RWPE2 (cell line): ENCODE measurements around the gene EFNA4.

Source experiments
- ATAC-seq: fragments of 200-7000 bp; cut with Tn5 transposase; 3 replicates; pipeline ENCODE4 v1.9.1; 2021; ENCODE audit warnings: low read depth
- DNase-seq: peaks from one replicate; pipeline ENCODE4 v3.0.0-alpha.2; 2020; ENCODE audit warnings: low spot score
- H3K27ac ChIP-seq: fragments of 450-650 bp; 2 replicates; pipeline ENCODE4 v1.5.1; 2017; ENCODE audit warnings: mild to moderate bottlenecking; ENCODE audit not compliant: poor library complexity, severe bottlenecking
- H3K27me3 ChIP-seq: fragments of 250-450 bp; sonication (Bioruptor Pico); 2 replicates; pipeline ENCODE4 v1.5.1; 2021; ENCODE audit warnings: mild to moderate bottlenecking, moderate library complexity; ENCODE audit not compliant: insufficient read depth, poor library complexity, severe bottlenecking
- H3K36me3 ChIP-seq: fragments of 250-450 bp; sonication (Bioruptor Pico); 2 replicates; pipeline ENCODE4 v1.5.1; 2020; ENCODE audit warnings: low read depth, mild to moderate bottlenecking, moderate library complexity
- H3K4me1 ChIP-seq: fragments of 250-450 bp; sonication (Bioruptor Pico); 2 replicates; pipeline ENCODE4 v1.5.1; 2021; ENCODE audit warnings: mild to moderate bottlenecking, moderate library complexity; ENCODE audit not compliant: insufficient read depth, poor library complexity, severe bottlenecking
- H3K4me3 ChIP-seq: fragments of 250-450 bp; sonication (Bioruptor Pico); 2 replicates; pipeline ENCODE4 v1.5.1; 2021; ENCODE audit warnings: mild to moderate bottlenecking, moderate library complexity; ENCODE audit not compliant: severe bottlenecking
- H3K9me3 ChIP-seq: fragments of 250-450 bp; sonication (Bioruptor Pico); 2 replicates; pipeline ENCODE4 v1.5.1; 2021; ENCODE audit warnings: mild to moderate bottlenecking, moderate library complexity; ENCODE audit not compliant: severe bottlenecking
- TF ChIP-seq, protein P1 (sequence below): fragments of 450-650 bp; IDR thresholded peaks from one replicate; pipeline ENCODE4 v1.5.1; 2017; ENCODE audit warnings: mild to moderate bottlenecking, moderate library complexity; ENCODE audit not compliant: poor library complexity, severe bottlenecking

Gene EFNA4

DNA sequence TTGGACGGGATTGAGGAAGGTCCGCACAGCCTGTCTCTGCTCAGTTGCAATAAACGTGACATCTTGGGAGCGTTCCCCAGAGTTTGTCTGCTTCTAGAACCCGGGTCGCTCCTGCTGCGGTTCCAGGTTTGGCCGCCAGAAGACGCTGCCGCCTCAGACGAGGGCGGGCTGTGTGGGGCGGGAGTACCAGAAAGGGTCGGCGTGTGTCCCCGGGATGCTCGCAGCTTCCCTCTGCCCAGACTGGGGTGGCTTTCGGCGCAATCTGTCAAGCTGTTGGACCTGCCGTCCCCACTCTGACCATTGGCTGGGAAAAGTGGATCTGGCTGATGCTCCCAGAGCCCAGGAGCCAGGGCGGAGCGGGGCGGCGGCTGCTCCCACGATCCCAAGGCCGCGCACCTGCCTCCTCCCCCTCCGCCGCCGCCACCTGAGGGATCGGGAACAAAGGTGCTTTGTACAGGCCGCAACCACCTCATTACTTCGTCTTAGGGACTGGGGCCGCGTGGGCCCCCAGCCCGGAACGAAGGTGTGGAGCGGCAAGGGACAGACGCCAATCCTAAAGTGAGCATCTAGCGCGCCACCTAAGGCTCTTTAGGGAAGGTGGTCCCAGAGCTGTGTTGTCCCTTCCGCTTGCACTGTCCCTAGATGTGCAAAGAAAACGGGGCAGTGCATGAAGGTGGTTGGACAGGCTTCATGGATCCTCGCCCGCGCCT, 683 bp upstream of the EFNA4 start:
- Histone ChIP-seq H3K27me3 (no peaks in the 10 kb centered on the region), H3K27ac (peak overlapping the region; percentile 57), H3K4me1 (no peaks in the 10 kb centered on the region), H3K9me3 (no peaks in the 10 kb centered on the region), H3K36me3 (peaks cover 33% of the 10 kb centered on the region), H3K4me3 (peak overlapping the region; percentile 59)
- peak; percentile 6; the same call in 1 of the 3 replicates for ATAC-seq
- DNase-seq, result peak; percentile 64
- TF ChIP-seq, protein P1, sequence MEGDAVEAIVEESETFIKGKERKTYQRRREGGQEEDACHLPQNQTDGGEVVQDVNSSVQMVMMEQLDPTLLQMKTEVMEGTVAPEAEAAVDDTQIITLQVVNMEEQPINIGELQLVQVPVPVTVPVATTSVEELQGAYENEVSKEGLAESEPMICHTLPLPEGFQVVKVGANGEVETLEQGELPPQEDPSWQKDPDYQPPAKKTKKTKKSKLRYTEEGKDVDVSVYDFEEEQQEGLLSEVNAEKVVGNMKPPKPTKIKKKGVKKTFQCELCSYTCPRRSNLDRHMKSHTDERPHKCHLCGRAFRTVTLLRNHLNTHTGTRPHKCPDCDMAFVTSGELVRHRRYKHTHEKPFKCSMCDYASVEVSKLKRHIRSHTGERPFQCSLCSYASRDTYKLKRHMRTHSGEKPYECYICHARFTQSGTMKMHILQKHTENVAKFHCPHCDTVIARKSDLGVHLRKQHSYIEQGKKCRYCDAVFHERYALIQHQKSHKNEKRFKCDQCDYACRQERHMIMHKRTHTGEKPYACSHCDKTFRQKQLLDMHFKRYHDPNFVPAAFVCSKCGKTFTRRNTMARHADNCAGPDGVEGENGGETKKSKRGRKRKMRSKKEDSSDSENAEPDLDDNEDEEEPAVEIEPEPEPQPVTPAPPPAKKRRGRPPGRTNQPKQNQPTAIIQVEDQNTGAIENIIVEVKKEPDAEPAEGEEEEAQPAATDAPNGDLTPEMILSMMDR, result no peak

DNA sequence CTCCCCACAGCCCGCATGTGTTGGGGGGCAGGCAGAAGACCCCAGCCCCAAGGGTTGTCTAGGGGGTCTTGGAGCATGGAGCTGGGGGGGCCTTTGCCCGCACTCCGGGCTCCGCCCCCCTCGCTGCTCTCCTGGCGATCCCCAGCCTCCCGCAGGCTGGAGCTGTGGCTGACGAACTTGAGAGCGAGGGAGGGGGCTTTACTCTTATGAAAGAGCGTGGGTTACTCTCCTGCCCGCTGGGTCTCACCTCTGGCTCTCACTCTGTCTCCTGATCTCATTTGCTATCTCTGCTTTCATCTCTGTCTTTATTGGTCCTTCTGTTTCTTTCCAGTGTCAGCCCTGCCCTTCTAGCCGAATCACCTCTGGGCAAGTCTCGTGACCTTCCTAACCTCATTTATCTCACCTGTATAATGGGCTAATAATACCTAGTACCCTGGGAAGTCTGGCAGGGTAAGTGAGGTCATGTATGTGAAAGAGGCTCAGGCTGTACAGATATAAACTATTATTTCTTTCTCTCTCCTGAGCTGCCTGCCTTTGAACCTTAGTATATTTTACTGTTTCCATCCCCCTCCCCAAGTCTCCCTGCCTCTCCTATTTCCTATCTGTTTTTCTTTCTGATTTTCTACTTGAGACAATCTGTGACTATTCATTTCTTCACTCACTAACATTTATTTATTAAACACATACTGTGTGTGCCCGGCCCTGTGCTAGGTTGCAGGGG, 731 bp downstream of the EFNA4 start:
- Histone ChIP-seq H3K36me3 (peaks cover 19% of the 10 kb centered on the region), H3K9me3 (no peaks in the 10 kb centered on the region), H3K4me3 (peak overlapping the region; percentile 59), H3K27ac (peak overlapping the region; percentile 57), H3K27me3 (no peaks in the 10 kb centered on the region), H3K4me1 (no peaks in the 10 kb centered on the region)
- DNase-seq, result no peak
- ATAC-seq, result peak; percentile 12
- TF ChIP-seq, protein P1, result no peak

DNA sequence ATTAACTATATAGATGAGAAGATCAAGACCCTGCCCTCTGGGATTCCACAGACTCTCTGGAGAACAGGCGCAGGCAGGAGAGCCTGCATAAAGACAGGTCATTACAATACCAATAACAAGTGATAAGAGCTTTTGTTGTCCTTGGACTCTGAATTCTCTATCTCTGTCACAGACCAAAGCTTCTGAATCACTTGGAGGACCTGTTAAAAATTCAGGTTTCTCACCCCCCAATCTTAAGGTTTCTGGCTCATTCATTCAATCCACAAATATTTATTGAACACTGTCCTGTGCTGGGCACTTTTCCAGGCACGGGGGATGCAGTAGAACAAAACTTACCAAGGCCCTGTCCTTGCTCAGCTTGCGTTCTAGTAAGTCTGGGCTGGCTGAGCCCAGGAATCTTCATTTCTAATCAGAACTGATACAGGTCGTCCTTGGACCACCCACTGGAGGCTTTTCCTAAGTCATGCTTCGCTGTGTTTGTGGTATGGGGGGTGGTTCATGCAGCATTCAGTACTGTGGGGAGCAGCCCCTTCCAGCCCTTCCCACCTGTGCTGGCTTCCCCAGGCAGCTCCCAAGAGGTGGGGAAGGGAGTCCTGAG, 1.4 kb downstream of the EFNA4 start:
- no peak for ATAC-seq
- Histone ChIP-seq H3K36me3 (peaks cover 15% of the 10 kb centered on the region), H3K27ac (no peak overlapping the region), H3K4me3 (no peak overlapping the region), H3K9me3 (no peaks in the 10 kb centered on the region), H3K27me3 (no peaks in the 10 kb centered on the region), H3K4me1 (no peaks in the 10 kb centered on the region)
- TF ChIP-seq, protein P1, result no peak
- no peak for DNase-seq

DNA sequence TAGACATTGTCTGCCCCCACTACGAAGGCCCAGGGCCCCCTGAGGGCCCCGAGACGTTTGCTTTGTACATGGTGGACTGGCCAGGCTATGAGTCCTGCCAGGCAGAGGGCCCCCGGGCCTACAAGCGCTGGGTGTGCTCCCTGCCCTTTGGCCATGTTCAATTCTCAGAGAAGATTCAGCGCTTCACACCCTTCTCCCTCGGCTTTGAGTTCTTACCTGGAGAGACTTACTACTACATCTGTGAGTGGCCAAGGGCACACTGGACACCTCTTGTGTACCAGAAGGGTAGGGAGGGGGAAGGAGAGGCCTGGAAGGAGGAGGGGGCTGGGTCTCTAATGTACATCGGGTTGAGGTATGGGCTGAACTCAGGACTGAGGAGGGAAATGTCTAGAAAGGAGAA, 3.2 kb downstream of the EFNA4 start:
- Histone ChIP-seq H3K36me3 (peaks cover 8% of the 10 kb centered on the region), H3K4me3 (no peak overlapping the region), H3K27ac (no peak overlapping the region), H3K9me3 (no peaks in the 10 kb centered on the region), H3K4me1 (no peaks in the 10 kb centered on the region), H3K27me3 (no peaks in the 10 kb centered on the region)
- TF ChIP-seq, protein P1, result no peak
- ATAC-seq (no peak), DNase-seq (no peak)
